ENCODE results near the gene PLEKHD1. TPM values are rescaled to one million over a fixed set of nuclear protein-coding genes. Genes with fewer than 3 reads are reported as not detected.

Gene PLEKHD1
- total and polyA plus RNA-seq, 2 of the 8 experiments (the other 6 are each of a cell fraction or from before 2014, with no cell fraction given): 0.24 to 0.48 TPM

- FAIRE-seq: no peak
- no peak for TF ChIP-seq RAD21 (IDR thresholded peaks at IDR 0.05 in 1 of 2, conservative IDR thresholded peaks at IDR 0.05 in 1 of 2; ENCODE audit: low read depth in 2 of 2, low read length in 2 of 2)
- no peak for TF ChIP-seq CHD1 (IDR thresholded peaks at IDR 0.05; ENCODE audit: low read depth, low read length)
- TF ChIP-seq BRCA1 (IDR thresholded peaks at IDR 0.05; ENCODE audit: low read depth, low read length): no peak
- no peak for TF ChIP-seq MAFK (IDR thresholded peaks at IDR 0.05; ENCODE audit: low read depth, low read length)
- no peak for TF ChIP-seq RBBP5 (IDR thresholded peaks at IDR 0.05; ENCODE audit: borderline replicate concordance, low read depth, low read length)
- TF ChIP-seq MAX (IDR thresholded peaks at IDR 0.05): no peak
- no peak for TF ChIP-seq FOSL1 (IDR thresholded peaks at IDR 0.05; ENCODE audit: insufficient read depth, low read depth, low read length)
- no peak for TF ChIP-seq CTBP2 (IDR thresholded peaks at IDR 0.05; ENCODE audit: borderline replicate concordance, insufficient read depth, insufficient read length, low read length)
- no peak for TF ChIP-seq JUN (IDR thresholded peaks at IDR 0.05; ENCODE audit: low read depth, low read length)
- no peak for TF ChIP-seq RXRA (IDR thresholded peaks at IDR 0.05; ENCODE audit: insufficient read depth, low read depth, low read length)
- no peak for TF ChIP-seq SIN3A (conservative IDR thresholded peaks at IDR 0.05 in 1 of 2, IDR thresholded peaks at IDR 0.05 in 1 of 2; ENCODE audit: low read depth in 1 of 2, low read length in 2 of 2)
These were observed 55.3 kb downstream of the PLEKHD1 start for GRCh38 chr14:69539631-69540410.

More at GRCh38 chr14:69539631-69540410, 55.3 kb downstream of the PLEKHD1 start:
- Histone ChIP-seq H3K4me3 (ENCODE audit: extremely low read depth in 1 of 4, insufficient read depth in 2 of 4, low read depth in 3 of 4, low read length in 4 of 4) (no peak overlapping the region), H2BK5ac (ENCODE audit: low read depth, low read length) (no peak overlapping the region), H3K27ac (ENCODE audit: low read depth, low read length) (no peak overlapping the region), H3K14ac (ENCODE audit: insufficient read length) (no peak overlapping the region), H2AK5ac (ENCODE audit: low read depth, low read length) (no peak overlapping the region), H3K27me3 (replicated peaks in 1 of 4; ENCODE audit: control insufficient read depth in 3 of 4, extremely low read depth in 1 of 4, insufficient read depth in 3 of 4, low read length in 3 of 4) (no peaks in the 10 kb centered on the region; a peak in 3 of 7 replicates), H3K36me3 (ENCODE audit: control insufficient read depth in 2 of 4, insufficient read depth in 4 of 4, low read length in 3 of 4) (no peaks in the 10 kb centered on the region), H3K79me2 (ENCODE audit: control insufficient read depth in 1 of 2, insufficient read depth in 2 of 2, low read length in 2 of 2) (no peaks in the 10 kb centered on the region), H4K91ac (replicated peaks; ENCODE audit: insufficient read length, low read length) (no peak overlapping the region), H3K9me3 (ENCODE audit: insufficient read depth in 2 of 2, low read depth in 1 of 2, low read length in 1 of 2) (no peaks in the 10 kb centered on the region), H4K5ac (ENCODE audit: insufficient read length, low read depth, low read length) (no peak overlapping the region), H3K4me2 (ENCODE audit: insufficient read depth in 1 of 2, low read depth in 2 of 2, low read length in 2 of 2) (no peak overlapping the region), H4K8ac (ENCODE audit: extremely low read depth, insufficient read depth, low read length) (no peak overlapping the region), H3K9ac (replicated peaks in 1 of 4; ENCODE audit: extremely low read depth in 1 of 4, low read depth in 3 of 4, low read length in 3 of 4) (no peak overlapping the region), H2AFZ (ENCODE audit: low read length) (no peak overlapping the region), H2BK12ac (ENCODE audit: low read depth, low read length) (no peak overlapping the region), H3K56ac (replicated peaks; ENCODE audit: insufficient read length, low read depth, low read length) (no peak overlapping the region), H2BK15ac (ENCODE audit: low read length) (no peak overlapping the region), H2BK120ac (replicated peaks; ENCODE audit: low read depth, low read length) (no peak overlapping the region), H3K23ac (ENCODE audit: insufficient read length) (no peak overlapping the region), H3K18ac (ENCODE audit: extremely low read depth, low read length) (no peak overlapping the region), H4K20me1 (replicated peaks in 1 of 2; ENCODE audit: control insufficient read depth in 1 of 2, insufficient read depth in 2 of 2, low read length in 2 of 2) (no peaks in the 10 kb centered on the region), H3K4me1 (replicated peaks in 1 of 4; ENCODE audit: control insufficient read depth in 3 of 4, insufficient read depth in 4 of 4, low read length in 3 of 4) (peaks cover 0 to 2% (median 0%) of the 10 kb centered on the region in 4 experiments; a peak in 1 of 7 replicates), H3K4ac (replicated peaks; ENCODE audit: insufficient read length, low read depth, low read length) (no peak overlapping the region), H3K23me2 (ENCODE audit: low read depth, low read length) (no peaks in the 10 kb centered on the region), H3K79me1 (ENCODE audit: low read depth, low read length) (no peaks in the 10 kb centered on the region), H2BK20ac (ENCODE audit: low read length) (no peak overlapping the region)
- WGBS, 2 experiments (ENCODE audit: extremely low coverage in 1 of 2, insufficient coverage in 1 of 2, insufficient read length in 1 of 2, insufficient replicate concordance in 2 of 2, low coverage in 1 of 2, low lambda C conversion rate in 2 of 2, missing lambda C conversion rate in 1 of 2): 97% methylated on average over 5 of the region's 6 CpGs; no CpG with 5 or more reads in 1 of the 2 experiments
- no peak for DNase-seq (ENCODE audit: low read depth in 1 of 2, low spot score in 2 of 2)
- ChIA-PET CTCF (ENCODE audit: partially characterized antibody) (interaction anchor here (0.6 to 7.1 kb wide), 5 partner anchors 12 to 1292 kb away, joined by 3 to 79 read pairs (median 5); partner anchors contain the start of gene CCDC177), POLR2A (ENCODE audit: partially characterized antibody) (interaction anchor here (1.0 kb wide), 1 partner anchor 35 kb away, joined by 3 read pairs; the partner anchor contains the start of gene CCDC177)
